HCT116 (cell line): ENCODE measurements around the gene MINAR1. TPM values are rescaled to one million over a fixed set of nuclear protein-coding genes. Genes with fewer than 3 reads are reported as not detected.

Experiments used
- ATAC-seq: fragments of 200-7000 bp; cut with Tn5 transposase; 2 replicates; pipeline ENCODE4 v1.9.1; 2020; ENCODE audit warnings: mild to moderate bottlenecking, moderate library complexity
- BruUV-seq: library from RNA; stranded (reverse); fragments of 400-500 nt; replicated peaks from 2 replicates; lab custom pipeline; 2021; lab: Mats Ljungman, UMichigan
- CTCF ChIA-PET: fragments of 300-600 bp; sonication (Branson Sonifier 250); formaldehyde crosslinking; loops from one replicate; lab custom pipeline; 2021; ENCODE audit warnings: antibody characterized with exemption; lab: Charles Lee
- POLR2A ChIA-PET: fragments of 300-600, 350-600 bp; sonication (Branson Sonifier 250); formaldehyde crosslinking; loops from one replicate; lab custom pipeline; 2021; ENCODE audit warnings: antibody characterized with exemption; lab: Charles Lee
- RAD21 ChIA-PET, 2 experiments: fragments of 300-600 bp; sonication (Branson Sonifier 250); formaldehyde crosslinking; loops; one replicate each; lab custom pipeline; 2023; ENCODE audit warnings: low total read pairs in 2 of 2; ENCODE audit not compliant: uncharacterized antibody in 2 of 2, unreplicated experiment in 2 of 2, low non-redundant PET in 1 of 2; lab: Charles Lee
- DNase-seq: peaks from one replicate; pipeline ENCODE4 v3.0.0-alpha.2; 2010; ENCODE audit warnings: low read depth, low spot score
- H2AFZ ChIP-seq: fragments of 200-600 bp; shearing (Covaris generic), sonication (generic); 2 replicates; pipeline ENCODE4 v1.6.1; 2017; ENCODE audit warnings: low read depth, mixed run types, mixed read lengths, antibody characterized with exemption, low read length; ENCODE audit not compliant: poor library complexity, severe bottlenecking
- H3K27ac ChIP-seq: 2 replicates; pipeline ENCODE4 v1.5.1; 2012; ENCODE audit warnings: low read depth, low read length
- H3K27me3 ChIP-seq: fragments of 200-600 bp; sonication (generic); 2 replicates; pipeline ENCODE4 v1.6.1; 2016; ENCODE audit warnings: mixed run types, low read length, mixed read lengths; ENCODE audit not compliant: insufficient read depth
- H3K36me3 ChIP-seq, 2 experiments: fragments of 200-500 bp in 1 of 2; fragments of 200-600 bp in 1 of 2; sonication (Bioruptor generic) in 1 of 2; sonication (generic) in 1 of 2; 2 replicates each; pipeline versions ENCODE4 v1.5.1 to v1.6.1; 2014 to 2016; ENCODE audit warnings: low read length in 2 of 2, inconsistent platforms in 1 of 2, mixed read lengths in 1 of 2, mixed run types in 1 of 2; ENCODE audit not compliant: insufficient read depth in 2 of 2, control insufficient read depth in 1 of 2
- H3K4me1 ChIP-seq, 2 experiments: fragments of 200-600 bp in 1 of 2; sonication (generic) in 1 of 2; 2 replicates each; pipeline versions ENCODE4 v1.5.1 to v1.6.1; 2012 to 2017; ENCODE audit warnings: low read length in 2 of 2, inconsistent platforms in 1 of 2, mild to moderate bottlenecking in 1 of 2, mixed read lengths in 1 of 2, mixed run types in 1 of 2, moderate library complexity in 1 of 2; ENCODE audit not compliant: insufficient read depth in 2 of 2, control insufficient read depth in 1 of 2
- H3K4me2 ChIP-seq: fragments of 200-600 bp; sonication (generic); 2 replicates; pipeline ENCODE4 v1.6.1; 2017; ENCODE audit warnings: mixed run types, low read length, mixed read lengths
- H3K4me3 ChIP-seq, 2 experiments: fragments of 200-600 bp in 1 of 2; sonication (generic) in 1 of 2; replicated peaks in 1 of 2; 2 replicates each; pipeline ENCODE4 v1.5.1; 2011 to 2016; ENCODE audit warnings: low read length in 2 of 2, control low read depth in 1 of 2, low read depth in 1 of 2, mild to moderate bottlenecking in 1 of 2, mixed read lengths in 1 of 2, mixed run types in 1 of 2
- H3K79me2 ChIP-seq: fragments of 200-600 bp; sonication (generic); 2 replicates; pipeline ENCODE4 v1.6.1; 2017; ENCODE audit warnings: mild to moderate bottlenecking, mixed run types, low read length, moderate library complexity, mixed read lengths; ENCODE audit not compliant: insufficient read depth
- H3K9ac ChIP-seq: fragments of 200-600 bp; sonication (generic); 2 replicates; pipeline ENCODE4 v1.6.1; 2016; ENCODE audit warnings: low read length, mixed read lengths
- H3K9me2 ChIP-seq: fragments of 200-600 bp; sonication (generic), shearing (Covaris generic); 2 replicates; pipeline ENCODE4 v1.6.1; 2017; ENCODE audit warnings: mixed run types, mild to moderate bottlenecking, moderate library complexity; ENCODE audit not compliant: insufficient read depth
- H3K9me3 ChIP-seq, 2 experiments: fragments of 200-500 bp in 1 of 2; fragments of 200-600 bp in 1 of 2; sonication (Bioruptor generic) in 1 of 2; sonication (generic) in 1 of 2; 2 replicates each; pipeline ENCODE4 v1.6.1; 2014 to 2017; ENCODE audit warnings: low read length in 2 of 2, mixed read lengths in 2 of 2, inconsistent platforms in 1 of 2, low read depth in 1 of 2, mild to moderate bottlenecking in 1 of 2, mixed run types in 1 of 2, moderate library complexity in 1 of 2; ENCODE audit not compliant: control insufficient read depth in 1 of 2, insufficient read depth in 1 of 2
- H4K20me1 ChIP-seq: fragments of 200-600 bp; sonication (generic), shearing (Covaris generic); 2 replicates; pipeline ENCODE4 v1.6.1; 2017; ENCODE audit warnings: mixed run types, mild to moderate bottlenecking, moderate library complexity; ENCODE audit not compliant: insufficient read depth
- EZH2 ChIP-seq: fragments of 200-600 bp; sonication (generic); IDR thresholded peaks from 2 replicates; pipeline ENCODE4 v1.6.1; 2017; ENCODE audit warnings: antibody characterized with exemption, mixed run types
- EZH2phosphoT487 ChIP-seq: fragments of 200-600 bp; IDR thresholded peaks from 2 replicates; pipeline ENCODE4 v1.6.1; 2018; ENCODE audit warnings: antibody characterized with exemption, borderline replicate concordance
- FOSL1 ChIP-seq: IDR thresholded peaks from 2 replicates; pipeline ENCODE4 v1.6.1; 2012; ENCODE audit warnings: low read depth
- JUND ChIP-seq: IDR thresholded peaks from 2 replicates; pipeline ENCODE4 v1.6.1; 2012
- MAX ChIP-seq: IDR thresholded peaks from 2 replicates; pipeline ENCODE4 v1.6.1; 2012
- POLR2A ChIP-seq: IDR thresholded peaks from 2 replicates; pipeline ENCODE4 v1.7.0; 2011; ENCODE audit warnings: borderline replicate concordance; ENCODE audit not compliant: insufficient read depth, insufficient read length; ENCODE audit errors: extremely low read depth
- SP1 ChIP-seq: IDR thresholded peaks from 2 replicates; pipeline ENCODE4 v1.6.1; 2012; ENCODE audit warnings: low read depth
- TCF7L2 ChIP-seq: IDR thresholded peaks from 2 replicates; pipeline ENCODE4 v1.7.0; 2011; ENCODE audit warnings: borderline replicate concordance, inconsistent platforms; ENCODE audit not compliant: insufficient read depth, insufficient read length; ENCODE audit errors: extremely low read depth
- intact Hi-C: fragments of 100-400 bp; cut with micrococcal nuclease; formaldehyde crosslinking; loops from 2 replicates; pipeline ENCODE4 v1.10.0; 2022
- total RNA-seq: library from RNA; stranded (reverse); gene quantifications from one replicate; pipeline ENCODE4 v1.2.1, GENCODE V29; 2021; ENCODE audit not compliant: unreplicated experiment

Gene MINAR1
- total RNA-seq, 1 experiment from 2014 or later = 1.9 TPM

- Histone ChIP-seq H3K4me2 (no peak overlapping the region), H3K36me3 (no peaks in the 10 kb centered on the region), H3K9me2 (no peaks in the 10 kb centered on the region), H4K20me1 (no peaks in the 10 kb centered on the region), H3K4me3 (no peak overlapping the region), H3K79me2 (no peaks in the 10 kb centered on the region), H3K9ac (no peak overlapping the region), H3K27me3 (no peaks in the 10 kb centered on the region), H2AFZ (no peak overlapping the region), H3K4me1 (no peaks in the 10 kb centered on the region), H3K27ac (no peak overlapping the region), H3K9me3 (no peaks in the 10 kb centered on the region)
- intact Hi-C loops = loop anchor here (5.0 kb wide), 1 partner anchor 118 kb away; no protein-coding TSS in a partner anchor
- ATAC-seq (no peak), DNase-seq (no peak)
- RAD21 ChIA-PET = no interaction called here
- POLR2A ChIA-PET = no interaction called here
- no TSS peak for BruUV-seq
- TF ChIP-seq EZH2phosphoT487 = no peak
- no peak for TF ChIP-seq JUND
- TF ChIP-seq FOSL1 = no peak
- TF ChIP-seq POLR2A = no peak
- no peak for TF ChIP-seq SP1
- TF ChIP-seq MAX = no peak
- TF ChIP-seq TCF7L2 = no peak
- CTCF ChIA-PET = no interaction called here
These were observed 21.9 kb downstream of the MINAR1 start for GRCh38 chr15:79454063-79454462.

- H3K9me2 ChIP-seq = no peaks in the 10 kb centered on the region
- no peaks in the 10 kb centered on the region for H3K27me3 ChIP-seq
- ChIA-PET CTCF (no interaction called here), POLR2A (no interaction called here), RAD21 (no interaction called here)
- ATAC-seq (no peak), DNase-seq (no peak)
- H3K4me2 ChIP-seq = no peak overlapping the region
- H3K9me3 ChIP-seq = no peaks in the 10 kb centered on the region
- no peak overlapping the region for H2AFZ ChIP-seq
- H4K20me1 ChIP-seq = no peaks in the 10 kb centered on the region
- no peaks in the 10 kb centered on the region for H3K79me2 ChIP-seq
- no peaks in the 10 kb centered on the region for H3K4me1 ChIP-seq
- H3K9ac ChIP-seq = no peak overlapping the region
- intact Hi-C loops = no loop called here
- H3K36me3 ChIP-seq = no peaks in the 10 kb centered on the region
- H3K4me3 ChIP-seq = no peak overlapping the region
- TF ChIP-seq EZH2 (no peak), TCF7L2 (no peak), POLR2A (no peak), FOSL1 (no peak)
- BruUV-seq = no TSS peak
- no peak overlapping the region for H3K27ac ChIP-seq
These were observed 23.2 kb downstream of the MINAR1 start for GRCh38 chr15:79455361-79455760.
